Bronchial epithelial cell (primary cell): ENCODE data around the gene ANTXR2. TPM values are rescaled to one million over a fixed set of nuclear protein-coding genes. Genes with fewer than 3 reads are reported as not detected.

Source experiments
- DNase-seq: peaks from one replicate; pipeline ENCODE4 v3.0.0-alpha.2; 2010; ENCODE audit warnings: low read depth
- FAIRE-seq: peaks from 2 replicates; lab custom pipeline; 2011; peaks lifted over from hg19 to GRCh38; lab: Jason Lieb, UNC
- H3K27me3 ChIP-seq: 2 replicates; pipeline ENCODE4 v1.5.1; 2011; ENCODE audit warnings: low read length; ENCODE audit not compliant: control insufficient read depth, insufficient read depth
- H3K36me3 ChIP-seq: 2 replicates; pipeline ENCODE4 v1.5.1; 2011; ENCODE audit warnings: low read length; ENCODE audit not compliant: control insufficient read depth, insufficient read depth
- H3K4me3 ChIP-seq: 2 replicates; pipeline ENCODE4 v1.5.1; 2011; ENCODE audit warnings: mild to moderate bottlenecking, low read depth, low read length, control low read depth
- CTCF ChIP-seq: IDR thresholded peaks from 2 replicates; pipeline ENCODE4 v1.5.1; 2011; ENCODE audit warnings: mild to moderate bottlenecking, moderate library complexity, low read length, control low read depth, inconsistent platforms; ENCODE audit not compliant: insufficient read depth, severe bottlenecking
- total RNA-seq: library from RNA; depleted of rRNA; stranded (reverse); fragments of >200 nt; gene quantifications from 2 replicates; pipeline ENCODE4 v1.2.1, GENCODE V29; 2014

ANTXR2 gene
- total RNA-seq, 1 donor from 2014 or later = 35.5 TPM

GRCh38 chr4:80026100-80026499 is 46.9 kb downstream of the ANTXR2 start:
- FAIRE-seq (no peak), DNase-seq (peak; percentile 17)
- H3K27me3 ChIP-seq = no peaks in the 10 kb centered on the region
- no peak overlapping the region for H3K4me3 ChIP-seq
- no peak for TF ChIP-seq CTCF
- peaks cover 1% of the 10 kb centered on the region for H3K36me3 ChIP-seq

GRCh38 chr4:80024335-80024734 is 48.7 kb downstream of the ANTXR2 start:
- DNase-seq (no peak), FAIRE-seq (no peak)
- H3K4me3 ChIP-seq = no peak overlapping the region
- peaks cover 2% of the 10 kb centered on the region for H3K36me3 ChIP-seq
- no peaks in the 10 kb centered on the region for H3K27me3 ChIP-seq
- no peak for TF ChIP-seq CTCF

- H3K27me3 ChIP-seq = no peaks in the 10 kb centered on the region
- peaks cover 1% of the 10 kb centered on the region for H3K36me3 ChIP-seq
- no peak overlapping the region for H3K4me3 ChIP-seq
- no peak for DNase-seq
- no peak for FAIRE-seq
- no peak for TF ChIP-seq CTCF
Measured at GRCh38 chr4:80022282-80022681, 50.7 kb downstream of the ANTXR2 start.

GRCh38 chr4:80017125-80017854 is 55.7 kb downstream of the ANTXR2 start:
- Histone ChIP-seq H3K36me3 (peaks cover 2% of the 10 kb centered on the region), H3K4me3 (no peak overlapping the region), H3K27me3 (no peaks in the 10 kb centered on the region)
- DNase-seq = peak; percentile 94
- TF ChIP-seq CTCF = no peak
- FAIRE-seq = no peak

- Histone ChIP-seq H3K4me3 (no peak overlapping the region), H3K27me3 (no peaks in the 10 kb centered on the region), H3K36me3 (peaks cover 2% of the 10 kb centered on the region)
- FAIRE-seq (no peak), DNase-seq (no peak)
- TF ChIP-seq CTCF = no peak
Measured at GRCh38 chr4:80016506-80016905, 56.5 kb downstream of the ANTXR2 start.
